Fibroblast of mammary gland (primary cell): Measurements from ENCODE around the gene CAMKMT.

Experiments
- DNase-seq: peaks from one replicate; pipeline ENCODE4 v3.0.0-alpha.2; 2010; ENCODE audit warnings: low read depth
- H3K4me3 ChIP-seq: 2 replicates; pipeline ENCODE4 v1.5.1; 2011; ENCODE audit warnings: low read depth, mild to moderate bottlenecking, low read length, moderate library complexity; ENCODE audit not compliant: control insufficient read depth
- CTCF ChIP-seq: conservative IDR thresholded peaks from 2 replicates; pipeline ENCODE4 v1.5.1; 2011; ENCODE audit warnings: low read depth, low read length, inconsistent platforms; ENCODE audit not compliant: control insufficient read depth, insufficient read depth

The CAMKMT gene

GRCh38 chr2:44778671-44779476 is 417.1 kb downstream of the CAMKMT start:
- no peak for TF ChIP-seq CTCF
- no peak for DNase-seq
- H3K4me3 ChIP-seq, result no peak overlapping the region

- DNase-seq, result no peak
- H3K4me3 ChIP-seq, result no peak overlapping the region
- TF ChIP-seq CTCF, result no peak
Measured at GRCh38 chr2:44779793-44780192, 418.0 kb downstream of the CAMKMT start.

- TF ChIP-seq CTCF, result no peak
- no peak for DNase-seq
- no peak overlapping the region for H3K4me3 ChIP-seq
Measured at GRCh38 chr2:44780406-44780805, 418.7 kb downstream of the CAMKMT start.

GRCh38 chr2:44785433-44785832 is 423.7 kb downstream of the CAMKMT start:
- TF ChIP-seq CTCF, result no peak

GRCh38 chr2:44786045-44786816 is 424.5 kb downstream of the CAMKMT start:
- no peak for TF ChIP-seq CTCF
- H3K4me3 ChIP-seq, result no peak overlapping the region
- no peak for DNase-seq

More at GRCh38 chr2:44785433-44785832, 423.7 kb downstream of the CAMKMT start:
- no peak overlapping the region for H3K4me3 ChIP-seq
- no peak for DNase-seq

GRCh38 chr2:44786817-44787214 is 425.1 kb downstream of the CAMKMT start:
- TF ChIP-seq CTCF, result no peak
- no peak overlapping the region for H3K4me3 ChIP-seq
- no peak for DNase-seq
